Measurements from ENCODE around the gene MYO15B.
"Not testable (repeated sequence)": the region's sequence is repeated elsewhere in the genome, so short reads cannot be mapped to it uniquely, and the experiment has no call there.

Gene MYO15B

DNA sequence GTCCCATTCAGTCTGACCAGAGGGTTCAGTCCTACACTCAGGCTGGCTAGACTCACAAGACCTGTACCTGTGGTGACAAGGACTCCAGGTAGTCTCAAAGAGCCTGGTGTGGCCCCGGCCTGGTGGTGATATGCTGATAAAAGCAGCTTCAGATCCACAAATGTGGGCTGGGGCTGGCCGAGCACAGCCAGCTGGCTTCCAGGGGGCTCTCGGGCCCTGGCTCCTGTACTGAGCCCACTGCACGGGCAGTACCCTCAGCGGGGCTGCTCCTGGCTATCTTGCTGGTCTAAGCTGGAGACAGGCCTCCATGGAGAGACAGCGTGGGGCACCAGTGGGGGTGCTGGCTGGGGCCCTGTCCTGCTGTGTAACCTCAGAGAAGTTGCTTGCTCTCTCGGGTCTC lies 50.0 kb downstream of the MYO15B start:
- DNase-seq (ENCODE audit: low read depth): no peak
- H3K4me3 ChIP-seq (ENCODE audit: control insufficient read depth, low read depth, low read length): no peak overlapping the region
- no peak for TF ChIP-seq CTCF (IDR thresholded peaks at IDR 0.05; ENCODE audit: control insufficient read depth, insufficient read depth, low read depth, low read length, missing control alignments)

DNA sequence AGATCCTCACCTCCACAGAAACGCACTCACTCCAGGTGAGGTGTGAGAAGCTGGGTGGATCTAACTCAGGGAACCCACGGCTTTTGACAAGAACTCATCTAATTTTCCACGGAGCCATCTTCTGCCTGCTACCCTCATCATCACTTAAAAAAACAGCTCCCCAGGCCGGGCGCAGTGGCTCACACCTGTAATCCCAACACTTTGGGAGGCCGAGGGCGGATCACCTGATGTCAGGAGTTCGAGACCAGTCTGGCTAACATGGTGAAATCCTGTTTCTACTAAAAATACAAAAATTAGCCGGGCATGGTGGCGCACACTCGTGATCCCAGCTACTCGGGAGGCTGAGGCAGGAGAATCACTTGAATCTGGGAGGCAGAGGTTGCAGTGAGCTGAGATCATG lies 50.4 kb downstream of the MYO15B start:
- H3K4me3 ChIP-seq (ENCODE audit: control insufficient read depth, low read depth, low read length); DNase-seq (ENCODE audit: low read depth): not testable (repeated sequence)

DNA sequence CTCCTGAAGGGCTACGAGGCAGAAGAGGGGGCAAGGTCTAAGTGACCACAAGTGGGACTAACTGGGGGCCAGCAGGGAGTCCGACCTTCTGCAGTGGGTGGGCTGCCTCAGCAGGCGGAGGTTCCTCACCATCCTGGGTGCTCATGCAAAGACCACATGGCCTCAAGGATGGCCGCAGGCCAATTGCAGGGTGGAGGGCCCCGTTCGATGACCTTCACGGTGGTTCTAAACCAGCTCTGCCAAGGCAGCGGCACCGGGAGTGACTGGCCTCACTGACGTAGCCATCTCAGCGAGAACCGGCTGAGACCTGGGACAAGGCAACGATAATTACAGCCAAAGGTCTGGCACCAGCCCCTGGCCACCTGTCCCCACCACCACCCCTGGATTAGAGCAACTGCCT lies 51.3 kb downstream of the MYO15B start:
- H3K4me3 ChIP-seq (ENCODE audit: control insufficient read depth, low read depth, low read length): no peak overlapping the region
- no peak for TF ChIP-seq CTCF (IDR thresholded peaks at IDR 0.05; ENCODE audit: control insufficient read depth, insufficient read depth, low read depth, low read length, missing control alignments)
- no peak for DNase-seq (ENCODE audit: low read depth)

- no peak overlapping the region for H3K4me3 ChIP-seq (ENCODE audit: control insufficient read depth, low read depth, low read length)
- no peak for DNase-seq (ENCODE audit: low read depth)
- no peak for TF ChIP-seq CTCF (IDR thresholded peaks at IDR 0.05; ENCODE audit: control insufficient read depth, insufficient read depth, low read depth, low read length, missing control alignments)
Measured at GRCh38 chr17:75639327-75639726, 51.7 kb downstream of the MYO15B start.

GRCh38 chr17:75639771-75640555 lies 52.4 kb downstream of the MYO15B start:
- no peak overlapping the region for H3K4me3 ChIP-seq (ENCODE audit: control insufficient read depth, low read depth, low read length)
- DNase-seq (ENCODE audit: low read depth): no peak
- TF ChIP-seq CTCF (IDR thresholded peaks at IDR 0.05; ENCODE audit: control insufficient read depth, insufficient read depth, low read depth, low read length, missing control alignments): no peak

- DNase-seq (ENCODE audit: low read depth): no peak
- TF ChIP-seq CTCF (IDR thresholded peaks at IDR 0.05; ENCODE audit: control insufficient read depth, insufficient read depth, low read depth, low read length, missing control alignments): no peak
- H3K4me3 ChIP-seq (ENCODE audit: control insufficient read depth, low read depth, low read length): no peak overlapping the region
Measured at GRCh38 chr17:75640556-75641119, 53.0 kb downstream of the MYO15B start.

GRCh38 chr17:75641343-75641742 lies 53.7 kb downstream of the MYO15B start:
- DNase-seq (ENCODE audit: low read depth): no peak
- TF ChIP-seq CTCF (IDR thresholded peaks at IDR 0.05; ENCODE audit: control insufficient read depth, insufficient read depth, low read depth, low read length, missing control alignments): no peak
- H3K4me3 ChIP-seq (ENCODE audit: control insufficient read depth, low read depth, low read length): no peak overlapping the region

Measured in AG09309 (cell line).